Measurements from ENCODE around the gene TEX36.
"Not testable (repeated sequence)": the region's sequence is repeated elsewhere in the genome, so short reads cannot be mapped to it uniquely, and the experiment has no call there.

Gene TEX36

DNA sequence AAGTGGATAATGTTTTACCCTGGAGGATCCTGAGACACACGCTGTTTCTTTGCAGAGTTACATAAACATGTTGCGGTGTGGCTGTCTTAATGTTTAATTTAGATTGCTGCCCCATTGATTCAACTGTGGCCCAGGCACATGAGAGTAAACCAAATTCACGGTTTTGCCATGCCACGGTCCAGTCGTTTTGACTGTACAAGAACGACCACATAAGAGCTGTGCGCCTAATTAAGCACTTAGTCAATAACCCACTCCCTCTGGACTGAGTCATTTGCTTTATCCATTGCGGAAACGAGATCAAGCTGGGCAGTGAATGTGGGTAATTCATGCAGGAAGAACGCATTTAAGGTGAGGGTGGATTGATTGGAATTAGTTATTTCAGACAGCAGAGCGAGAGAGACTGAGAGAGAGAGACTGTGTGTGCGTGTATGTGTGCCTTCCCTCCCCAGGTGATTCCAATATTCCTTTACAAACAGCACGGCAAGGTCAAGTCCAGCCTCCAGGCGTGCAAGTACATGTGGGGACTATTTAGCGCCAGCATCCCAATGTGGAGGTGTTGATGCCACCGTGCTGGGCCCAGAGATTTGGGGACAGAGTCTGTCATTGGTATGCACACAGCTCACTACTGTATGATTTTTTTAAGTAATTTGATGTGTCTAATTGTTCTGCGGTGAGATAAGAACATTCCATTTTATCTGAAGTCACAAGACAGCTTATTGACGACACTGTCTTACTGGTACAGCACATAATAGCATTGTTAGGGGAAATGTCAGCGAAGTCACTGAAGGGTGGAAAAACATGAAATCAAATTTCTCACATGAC, 8.4 kb upstream of the TEX36 start:
- DNase-seq, result no peak

- no peak for DNase-seq
These were observed 7.1 kb upstream of the TEX36 start for GRCh38 chr10:125689955-125690569.

DNA sequence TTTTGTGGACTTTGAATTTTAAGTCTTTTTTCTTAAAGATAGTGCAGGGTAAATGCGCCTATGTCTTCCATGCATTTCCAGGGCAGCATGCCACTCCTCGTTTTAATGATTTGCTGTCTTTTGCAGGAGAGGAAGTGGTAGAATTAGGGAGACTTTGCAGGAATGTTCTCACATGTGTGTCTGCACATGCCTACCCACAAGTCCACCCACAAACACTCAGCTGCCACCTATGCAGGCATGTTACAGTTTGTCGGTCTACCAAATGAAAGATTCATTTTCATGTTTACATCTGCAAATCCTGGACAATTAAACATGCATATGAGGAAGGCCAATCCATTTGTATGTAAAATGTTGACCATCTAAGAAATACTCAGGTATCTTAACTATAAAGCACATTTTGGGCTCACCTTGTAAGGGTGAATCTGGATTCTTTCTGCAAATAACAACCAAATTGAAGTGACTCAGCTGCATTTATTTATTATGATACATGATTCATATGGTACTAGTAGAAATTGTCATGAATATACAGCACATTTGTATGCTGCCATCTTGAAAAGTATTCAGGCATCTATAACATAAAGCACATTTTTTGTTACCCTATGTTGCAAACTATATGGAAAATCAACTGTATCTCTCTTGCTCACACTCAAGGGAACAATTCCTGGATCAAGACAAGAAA, 4.7 kb upstream of the TEX36 start:
- no peak for DNase-seq

DNA sequence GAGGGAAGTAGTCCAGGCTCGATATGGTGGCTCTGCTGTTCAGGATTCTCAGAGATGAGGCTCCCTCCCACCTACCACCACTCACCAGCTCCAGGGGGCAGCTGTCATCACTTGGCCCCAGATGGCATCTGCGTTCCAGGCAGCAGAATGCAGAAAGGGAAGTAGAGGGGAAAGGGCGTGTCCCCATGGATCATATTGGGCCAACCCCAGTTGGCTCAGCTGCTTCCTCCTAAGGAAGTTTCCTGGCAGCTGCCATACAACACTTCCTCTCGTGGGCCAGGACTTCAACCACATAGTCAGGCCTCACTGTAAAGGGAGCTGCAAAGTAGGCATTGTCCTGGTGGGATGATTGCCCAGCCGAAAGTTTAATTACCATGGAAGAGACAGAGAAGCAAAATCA, 1.6 kb upstream of the TEX36 start:
- no peak for DNase-seq

DNA sequence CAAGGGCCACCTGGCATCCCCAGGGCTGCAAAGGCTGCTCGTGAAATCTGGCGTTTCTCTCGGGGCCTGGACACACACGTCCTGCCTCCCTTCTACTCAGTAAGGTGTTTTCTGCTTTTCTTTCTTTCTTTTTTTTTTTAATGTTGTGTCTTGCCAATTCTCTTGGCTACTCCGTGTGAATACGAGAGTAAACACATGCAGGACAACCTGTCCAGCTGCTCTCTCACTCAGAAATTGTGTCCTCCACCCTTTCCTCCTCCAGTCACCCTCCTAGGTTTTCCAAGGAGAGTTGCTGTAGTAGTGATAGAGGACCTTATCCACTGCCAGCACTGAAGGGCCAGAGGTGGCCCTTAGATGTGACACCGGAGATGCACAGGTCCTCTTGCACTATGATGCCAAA, 858 bp upstream of the TEX36 start:
- no peak for DNase-seq

GRCh38 chr10:125679436-125679835, 3.5 kb downstream of the TEX36 start:
- DNase-seq, result no peak

DNA sequence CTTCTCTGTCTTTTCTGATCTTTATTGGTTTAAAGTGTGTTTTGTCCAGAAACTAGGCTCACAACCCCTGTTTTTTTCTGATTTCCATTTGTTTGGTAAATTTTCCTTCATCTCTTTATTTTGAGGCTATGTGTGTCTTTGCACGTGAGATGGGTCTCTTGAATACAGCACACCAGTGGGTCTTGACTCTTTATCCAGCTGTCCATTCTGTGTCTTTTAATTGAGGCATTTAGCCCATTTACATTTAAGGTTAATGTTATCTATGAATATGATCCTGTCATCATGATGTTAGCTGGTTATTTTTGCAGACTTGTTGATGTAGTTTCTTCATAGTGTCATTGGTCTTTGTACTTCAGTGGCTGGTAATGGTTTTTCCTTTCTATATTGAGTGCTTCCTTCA, 10.1 kb downstream of the TEX36 start:
- no peak for DNase-seq

GRCh38 chr10:125662584-125662983, 20.4 kb downstream of the TEX36 start:
- no peak for DNase-seq

- no peak for DNase-seq
These were observed 20.9 kb downstream of the TEX36 start for GRCh38 chr10:125661941-125662515.

GRCh38 chr10:125661431-125661940, 21.5 kb downstream of the TEX36 start:
- DNase-seq, result no peak

DNA sequence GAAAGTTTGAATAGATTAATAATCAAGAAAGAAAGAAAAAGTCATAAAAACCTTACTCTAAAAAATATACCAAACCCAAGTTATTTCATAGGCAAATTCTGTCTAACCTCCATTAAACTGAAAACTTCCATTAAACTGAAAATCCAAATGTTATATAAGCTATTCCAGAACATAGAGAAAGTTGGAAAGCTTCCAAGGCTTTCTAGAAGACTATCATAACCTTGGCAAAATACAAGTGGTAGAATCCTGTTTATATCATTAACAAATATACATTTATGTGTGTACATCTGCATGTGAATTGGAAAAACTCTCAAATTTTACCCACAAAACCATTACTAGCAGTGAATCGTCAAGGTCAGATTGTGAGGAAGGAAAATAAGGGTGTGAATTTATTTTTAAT, 23.9 kb downstream of the TEX36 start:
- DNase-seq, result no peak

DNA sequence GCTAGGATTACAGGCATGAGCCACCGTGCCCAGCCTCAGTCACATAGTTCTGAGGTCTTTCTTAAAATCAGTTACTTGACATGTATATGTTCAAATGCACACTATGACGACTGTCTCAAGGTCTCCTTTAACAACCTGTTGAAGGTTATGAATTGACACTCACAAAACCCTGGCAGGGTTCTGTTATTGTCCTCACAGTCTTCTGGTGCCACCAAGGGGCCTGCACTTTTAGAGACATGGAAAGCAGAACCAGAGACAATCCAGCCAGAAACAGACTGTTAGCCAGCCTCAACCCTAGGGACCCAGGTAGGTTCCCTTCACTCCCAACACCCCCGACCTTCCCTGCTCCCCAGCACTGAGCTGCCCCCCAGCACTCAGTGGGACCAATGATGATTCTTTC, 26.4 kb downstream of the TEX36 start:
- DNase-seq, result no peak

- DNase-seq, result not testable (repeated sequence)
These were observed 29.9 kb downstream of the TEX36 start for GRCh38 chr10:125653113-125653512.

GRCh38 chr10:125646311-125646710, 36.7 kb downstream of the TEX36 start:
- DNase-seq, result no peak

GRCh38 chr10:125641398-125641797, 41.6 kb downstream of the TEX36 start:
- no peak for DNase-seq

DNA sequence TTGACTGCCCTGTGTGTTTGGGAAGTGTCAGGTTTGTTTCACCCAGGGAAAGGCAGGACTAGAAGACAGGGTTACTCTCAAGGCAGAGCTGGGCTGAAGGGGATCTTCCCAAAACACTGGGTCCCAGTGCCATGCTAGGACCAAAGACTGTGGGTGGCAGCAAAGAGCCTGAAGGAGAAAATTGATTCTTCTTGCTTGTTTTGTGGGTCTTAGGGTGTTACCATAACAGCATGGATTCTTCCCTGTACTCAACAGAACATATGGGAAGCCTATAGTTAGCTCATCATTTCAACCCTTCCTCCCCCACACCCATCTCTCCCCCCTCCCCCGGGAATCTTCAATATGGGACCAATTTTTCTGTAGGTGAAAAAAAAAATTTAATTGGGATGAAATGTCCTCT, 42.3 kb downstream of the TEX36 start:
- DNase-seq, result no peak

DNA sequence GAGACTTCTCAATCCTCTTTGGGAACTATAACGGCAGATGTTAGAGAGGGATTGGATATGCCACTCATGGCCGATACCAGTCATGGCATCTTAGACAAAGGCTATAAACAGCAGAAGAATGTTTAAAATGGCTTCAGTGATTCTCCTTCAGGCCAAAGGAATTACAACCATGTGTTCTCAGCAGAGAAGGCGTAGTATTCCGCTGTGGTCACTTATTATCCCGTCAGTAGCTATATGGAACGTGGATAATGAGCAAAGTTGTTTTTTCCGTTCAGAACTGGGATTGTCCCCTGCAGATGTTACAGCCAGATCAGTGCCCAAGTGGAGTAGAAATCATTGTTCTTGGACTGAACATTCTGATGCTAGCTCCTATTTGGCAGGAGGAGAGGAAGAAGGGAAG, 43.1 kb downstream of the TEX36 start:
- no peak for DNase-seq

DNA sequence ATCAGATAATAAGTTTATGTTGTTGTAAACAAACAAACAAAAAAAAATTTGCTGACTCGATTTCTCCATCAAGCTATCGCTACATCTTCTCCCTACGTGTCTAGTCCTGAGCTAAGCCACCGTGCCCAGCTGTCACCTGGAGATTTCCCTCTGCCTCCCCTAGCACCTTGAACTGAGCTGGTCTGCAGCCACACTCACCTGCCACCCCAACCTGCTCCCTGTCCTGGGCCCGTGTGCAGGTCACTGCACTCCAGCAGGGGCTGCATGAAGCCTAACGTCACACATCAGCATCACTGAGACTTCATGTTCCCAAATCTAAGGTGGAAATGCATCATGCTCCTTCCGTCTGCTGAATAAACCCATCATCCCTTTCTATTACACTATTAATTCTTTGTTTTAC, 44.4 kb downstream of the TEX36 start:
- DNase-seq, result no peak

DNA sequence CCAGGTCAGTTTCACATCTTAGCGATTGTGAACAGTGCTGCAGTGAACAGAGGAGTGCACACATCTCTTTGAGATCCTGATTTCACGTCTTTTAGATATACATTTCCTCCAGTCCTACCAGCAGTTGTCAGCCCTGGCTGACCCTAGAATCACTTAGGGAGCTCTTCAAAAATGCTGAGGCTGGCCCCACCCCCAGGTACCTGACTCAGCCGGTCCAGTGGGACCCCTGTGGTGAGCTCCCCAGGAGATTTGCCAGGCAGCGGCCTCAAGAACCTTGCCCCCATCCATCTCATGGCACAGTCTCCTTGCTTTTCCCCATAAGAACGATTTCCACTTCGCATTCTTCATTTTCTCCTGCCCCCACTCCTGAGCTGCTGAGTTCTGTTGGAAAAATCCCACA, 45.5 kb downstream of the TEX36 start:
- DNase-seq, result no peak

- no peak for DNase-seq
These were observed 48.4 kb downstream of the TEX36 start for GRCh38 chr10:125634606-125635005.

- DNase-seq, result no peak
These were observed 49.4 kb downstream of the TEX36 start for GRCh38 chr10:125633517-125633999.

DNA sequence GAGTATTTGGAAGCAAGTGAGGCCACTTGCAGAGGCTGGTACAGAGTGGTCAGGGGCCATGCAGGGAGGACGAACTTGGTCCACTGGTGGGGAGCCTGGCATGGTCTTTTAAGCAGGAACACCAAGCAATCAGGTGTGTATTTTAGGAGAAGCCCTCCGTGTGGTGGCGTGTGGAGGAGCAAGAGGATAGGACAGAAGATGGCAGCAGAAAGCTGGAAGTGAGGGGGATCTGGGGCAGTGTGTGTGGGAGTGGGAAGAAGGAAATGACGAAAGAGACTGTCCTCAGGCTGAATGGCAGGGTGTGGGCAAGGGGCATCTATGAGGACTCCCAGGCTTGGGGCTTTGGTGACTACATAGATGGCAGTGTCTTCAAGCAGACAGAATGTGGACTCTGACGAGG, 51.2 kb downstream of the TEX36 start:
- DNase-seq, result no peak

DNA sequence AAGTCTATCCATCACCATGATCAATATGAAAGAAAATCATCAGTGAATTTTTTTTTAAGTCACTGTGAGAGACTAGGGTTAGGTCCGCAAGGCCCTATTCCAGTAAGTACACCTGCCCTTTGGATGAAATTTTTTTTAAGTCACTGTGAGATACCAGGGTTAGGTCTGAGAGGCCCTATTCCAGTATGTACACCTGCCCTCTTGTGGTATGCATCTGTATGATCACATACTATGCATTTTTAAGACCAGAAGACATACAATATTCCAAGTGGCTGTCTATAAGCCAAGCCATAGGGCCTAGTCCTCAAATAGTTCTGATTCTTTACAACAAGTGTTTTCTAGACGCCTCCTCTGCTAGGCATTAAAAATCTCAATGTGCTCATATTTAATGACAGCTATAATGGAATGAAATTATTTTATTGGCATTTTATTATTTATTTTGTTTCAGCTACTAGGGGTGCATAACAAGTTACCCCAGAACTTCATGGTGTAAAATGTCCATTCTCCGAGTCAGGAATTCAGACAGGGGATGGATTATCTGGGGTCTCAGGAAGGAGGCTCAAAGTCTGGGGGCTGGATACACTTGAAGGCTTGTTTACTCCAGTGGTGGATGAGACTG, 53.1 kb downstream of the TEX36 start:
- DNase-seq, result no peak
